Mucosa of rectum (tissue), 2 donors: ENCODE data around the gene ATP2C1.
"Not testable (repeated sequence)": the region's sequence is repeated elsewhere in the genome, so short reads cannot be mapped to it uniquely, and the experiment has no call there.

Experiments used
- H3K27ac ChIP-seq, 2 donors: one replicate each; pipeline ENCODE4 v1.7.0; 2013; ENCODE audit warnings: inconsistent platforms in 2 of 2, low read depth in 2 of 2, low read length in 2 of 2
- H3K27me3 ChIP-seq, 2 donors: one replicate each; pipeline ENCODE4 v1.7.0; 2013; ENCODE audit warnings: low read length in 2 of 2; ENCODE audit not compliant: control insufficient read depth in 2 of 2, insufficient read depth in 2 of 2
- H3K36me3 ChIP-seq, 2 donors: one replicate each; pipeline ENCODE4 v1.7.0; 2013; ENCODE audit warnings: low read length in 2 of 2; ENCODE audit not compliant: control insufficient read depth in 2 of 2, insufficient read depth in 2 of 2
- H3K4me1 ChIP-seq, 2 donors: one replicate each; pipeline ENCODE4 v1.7.0; 2013; ENCODE audit warnings: low read length in 2 of 2, mild to moderate bottlenecking in 1 of 2; ENCODE audit not compliant: control insufficient read depth in 2 of 2, insufficient read depth in 2 of 2
- H3K4me3 ChIP-seq, 2 donors: one replicate each; pipeline ENCODE4 v1.7.0; 2013; ENCODE audit warnings: low read length in 2 of 2
- H3K9ac ChIP-seq, 2 donors: one replicate each; pipeline ENCODE4 v1.7.0; 2013; ENCODE audit warnings: low read length in 2 of 2, low read depth in 1 of 2, mild to moderate bottlenecking in 1 of 2
- H3K9me3 ChIP-seq, 2 donors: one replicate each; pipeline ENCODE4 v1.7.0; 2013; ENCODE audit warnings: low read length in 2 of 2; ENCODE audit not compliant: control insufficient read depth in 2 of 2
- donor health status: healthy.
- donor health status: Normal muscosa, but diverticular disease.

The ATP2C1 gene

GRCh38 chr3:130956721-130957120, 62.8 kb downstream of the ATP2C1 start:
- Histone ChIP-seq H3K4me3 (no peak overlapping the region), H3K4me1 (peaks cover 0 to 4% of the 10 kb centered on the region in 2 donors), H3K27ac (no peak overlapping the region), H3K36me3 (peaks cover 13 to 23% of the 10 kb centered on the region in 2 donors), H3K9me3 (no peaks in the 10 kb centered on the region), H3K9ac (no peak overlapping the region), H3K27me3 (no peaks in the 10 kb centered on the region)

DNA sequence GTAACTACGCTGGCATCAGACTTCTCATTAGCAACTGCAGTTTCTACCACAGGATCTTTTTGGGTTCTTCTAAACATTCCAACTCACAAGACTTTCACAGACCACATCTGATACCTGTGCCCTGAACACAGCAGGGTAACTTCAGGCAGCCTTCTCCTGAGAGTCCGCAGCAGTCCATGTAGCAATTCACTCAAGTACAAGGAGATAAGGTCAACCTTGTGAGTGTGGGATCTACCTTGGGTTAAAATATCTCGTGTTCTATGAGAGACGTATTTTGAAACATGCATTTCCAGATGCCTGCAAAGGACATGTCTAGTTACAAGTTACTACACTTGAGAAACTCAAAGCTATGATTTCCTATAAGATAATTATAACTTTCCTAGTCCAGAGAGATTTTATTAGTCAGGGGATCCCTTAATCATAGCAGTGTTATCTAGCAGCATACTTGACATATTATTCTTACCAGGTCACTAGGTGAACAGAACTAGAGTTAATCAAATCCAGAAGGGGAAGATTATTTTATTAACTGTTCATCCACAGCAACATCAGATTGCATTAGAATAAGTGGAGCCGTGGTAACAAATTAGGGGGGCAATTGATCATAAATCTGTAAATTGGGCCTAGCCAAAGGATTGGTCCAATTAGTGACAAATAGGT, 66.4 kb downstream of the ATP2C1 start:
- Histone ChIP-seq H3K27me3 (no peaks in the 10 kb centered on the region), H3K9me3 (no peaks in the 10 kb centered on the region), H3K4me1 (peaks cover 0 to 4% of the 10 kb centered on the region in 2 donors), H3K4me3 (no peak overlapping the region), H3K27ac (no peak overlapping the region), H3K36me3 (peaks cover 14 to 21% of the 10 kb centered on the region in 2 donors), H3K9ac (no peak overlapping the region)

DNA sequence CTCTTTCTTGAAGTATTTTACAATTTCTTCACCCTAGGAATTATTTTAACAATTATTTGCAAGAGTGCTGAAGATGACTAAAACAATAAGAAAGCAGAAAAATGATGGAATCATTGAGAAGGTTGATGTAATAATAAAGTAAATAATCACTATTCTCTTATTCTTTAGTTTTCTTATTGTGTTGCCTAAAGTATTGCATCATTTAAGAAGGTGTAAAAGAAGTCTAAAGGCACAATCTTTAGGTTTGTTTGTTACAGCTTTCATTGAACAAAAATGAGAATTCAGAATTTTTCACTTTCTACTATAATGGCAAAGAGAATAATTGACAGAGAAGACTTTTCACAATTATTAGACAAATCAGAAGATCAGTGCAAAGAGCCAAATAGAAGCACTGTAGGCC, 67.6 kb downstream of the ATP2C1 start:
- H3K9me3 ChIP-seq: no peaks in the 10 kb centered on the region
- peaks cover 0 to 4% of the 10 kb centered on the region in 2 donors for H3K4me1 ChIP-seq
- H3K4me3 ChIP-seq: no peak overlapping the region
- no peak overlapping the region for H3K9ac ChIP-seq
- peaks cover 14 to 23% of the 10 kb centered on the region in 2 donors for H3K36me3 ChIP-seq
- H3K27ac ChIP-seq: no peak overlapping the region
- no peaks in the 10 kb centered on the region for H3K27me3 ChIP-seq

DNA sequence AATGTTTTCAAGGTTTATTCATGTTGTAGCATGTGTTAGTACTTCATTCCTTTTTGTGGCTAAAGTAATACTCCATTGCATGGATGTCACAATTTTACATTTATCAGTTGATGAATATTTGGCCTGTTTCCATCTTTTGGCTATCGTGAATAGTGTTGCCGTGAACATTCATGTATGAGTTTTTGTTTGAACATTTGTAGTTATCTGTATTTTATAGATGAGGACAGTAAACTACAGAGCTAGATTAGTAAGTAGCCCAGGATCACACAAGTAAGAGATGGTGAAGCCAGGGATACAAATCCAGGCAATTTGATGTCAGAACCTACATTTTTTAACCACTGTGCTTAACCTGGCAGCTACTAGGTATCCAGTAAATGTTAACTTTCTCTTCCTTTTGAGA, 69.6 kb downstream of the ATP2C1 start:
- H3K27ac ChIP-seq: no peak overlapping the region
- no peak overlapping the region for H3K9ac ChIP-seq
- H3K36me3 ChIP-seq: peaks cover 19 to 27% of the 10 kb centered on the region in 2 donors
- no peak overlapping the region for H3K4me3 ChIP-seq
- no peaks in the 10 kb centered on the region for H3K27me3 ChIP-seq
- H3K4me1 ChIP-seq: no peaks in the 10 kb centered on the region
- no peaks in the 10 kb centered on the region for H3K9me3 ChIP-seq

DNA sequence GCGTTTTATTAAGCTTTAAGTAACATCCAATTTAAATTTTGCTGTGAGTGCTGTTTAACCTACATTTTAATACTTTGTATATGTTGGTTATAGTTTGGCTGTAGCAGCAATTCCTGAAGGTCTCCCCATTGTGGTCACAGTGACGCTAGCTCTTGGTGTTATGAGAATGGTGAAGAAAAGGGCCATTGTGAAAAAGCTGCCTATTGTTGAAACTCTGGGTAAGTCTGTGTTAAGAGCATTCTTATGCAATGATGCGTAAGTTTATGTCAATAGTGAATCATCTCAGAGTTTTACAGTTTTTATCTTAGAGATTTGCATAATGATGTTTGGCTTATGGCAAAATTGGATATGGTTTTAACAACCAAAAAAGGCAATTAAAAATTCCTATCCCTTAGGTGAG, 70.0 kb downstream of the ATP2C1 start:
- no peak overlapping the region for H3K27ac ChIP-seq
- H3K4me1 ChIP-seq: no peaks in the 10 kb centered on the region
- H3K9ac ChIP-seq: no peak overlapping the region
- no peaks in the 10 kb centered on the region for H3K9me3 ChIP-seq
- no peaks in the 10 kb centered on the region for H3K27me3 ChIP-seq
- no peak overlapping the region for H3K4me3 ChIP-seq
- peaks cover 19 to 27% of the 10 kb centered on the region in 2 donors for H3K36me3 ChIP-seq

DNA sequence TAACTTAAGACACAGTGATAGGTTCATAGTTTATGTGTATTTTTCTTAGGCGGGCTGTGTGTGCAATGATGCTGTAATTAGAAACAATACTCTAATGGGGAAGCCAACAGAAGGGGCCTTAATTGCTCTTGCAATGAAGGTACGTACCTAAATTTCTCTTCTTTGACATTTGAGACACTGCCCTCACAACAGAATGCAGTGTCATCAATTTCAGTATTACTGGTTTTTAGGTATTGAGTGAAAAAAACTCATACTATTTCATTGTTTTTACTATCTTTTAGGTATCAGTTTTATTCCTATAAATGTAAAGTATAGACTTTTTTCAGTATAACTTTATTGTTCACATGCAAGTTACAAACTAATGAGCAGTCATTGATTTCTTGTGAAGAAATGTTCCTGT, 73.4 kb downstream of the ATP2C1 start:
- no peak overlapping the region for H3K9ac ChIP-seq
- no peak overlapping the region for H3K27ac ChIP-seq
- H3K27me3 ChIP-seq: no peaks in the 10 kb centered on the region
- H3K4me1 ChIP-seq: no peaks in the 10 kb centered on the region
- no peak overlapping the region for H3K4me3 ChIP-seq
- H3K9me3 ChIP-seq: no peaks in the 10 kb centered on the region
- peaks cover 15 to 34% of the 10 kb centered on the region in 2 donors for H3K36me3 ChIP-seq

- Histone ChIP-seq H3K27me3 (no peaks in the 10 kb centered on the region), H3K9me3 (no peaks in the 10 kb centered on the region), H3K4me1 (no peaks in the 10 kb centered on the region), H3K36me3 (peaks cover 16 to 34% of the 10 kb centered on the region in 2 donors), H3K9ac (no peak overlapping the region), H3K4me3 (no peak overlapping the region), H3K27ac (no peak overlapping the region)
Measured at GRCh38 chr3:130968221-130968620, 74.3 kb downstream of the ATP2C1 start.

DNA sequence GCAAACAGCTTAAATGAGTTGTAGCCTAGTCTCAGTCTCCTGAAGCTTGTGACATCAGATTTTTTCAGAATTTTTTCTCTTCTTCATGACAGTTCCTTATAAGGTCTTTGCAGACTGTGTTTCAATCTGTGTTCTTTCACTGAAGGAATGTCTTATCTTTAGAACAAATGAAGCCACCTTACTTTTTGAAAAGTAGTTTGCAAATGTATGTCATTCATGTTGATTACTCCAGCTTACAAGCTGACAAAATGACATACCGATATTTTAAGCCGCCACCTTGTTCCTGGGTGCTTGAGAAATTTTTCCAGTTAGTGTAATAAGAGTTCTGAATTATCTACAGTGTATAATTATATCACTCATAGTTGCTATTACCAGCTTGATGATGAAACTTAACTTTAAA, 75.7 kb downstream of the ATP2C1 start:
- no peak overlapping the region for H3K9ac ChIP-seq
- H3K4me1 ChIP-seq: no peaks in the 10 kb centered on the region
- H3K9me3 ChIP-seq: no peaks in the 10 kb centered on the region
- H3K36me3 ChIP-seq: peaks cover 19 to 35% of the 10 kb centered on the region in 2 donors
- no peaks in the 10 kb centered on the region for H3K27me3 ChIP-seq
- no peak overlapping the region for H3K27ac ChIP-seq
- H3K4me3 ChIP-seq: no peak overlapping the region

GRCh38 chr3:130971208-130971607, 77.3 kb downstream of the ATP2C1 start:
- Histone ChIP-seq H3K27me3 (no peaks in the 10 kb centered on the region), H3K27ac (no peak overlapping the region), H3K36me3 (peaks cover 18 to 21% of the 10 kb centered on the region in 2 donors), H3K9me3 (no peaks in the 10 kb centered on the region), H3K4me3 (no peak overlapping the region), H3K4me1 (no peaks in the 10 kb centered on the region), H3K9ac (no peak overlapping the region)

GRCh38 chr3:130972592-130972991, 78.7 kb downstream of the ATP2C1 start:
- not testable (repeated sequence) for H3K4me1 ChIP-seq, H3K27ac ChIP-seq, H3K4me3 ChIP-seq, H3K27me3 ChIP-seq, H3K9me3 ChIP-seq, H3K9ac ChIP-seq
- H3K36me3 ChIP-seq: peaks cover 18 to 23% of the 10 kb centered on the region in 2 donors
